CD4-positive, alpha-beta T cell treated with Interleukin-4 for 1 hour (primary cell): Measurements from ENCODE around the gene FAM53C.
"Not testable (repeated sequence)": the region's sequence is repeated elsewhere in the genome, so short reads cannot be mapped to it uniquely, and the experiment has no call there.

ENCODE experiments used
- DNase-seq, 2 donors: peaks; one replicate each; pipeline ENCODE4 v3.0.0-alpha.2; 2020 to 2022

Gene FAM53C

DNA sequence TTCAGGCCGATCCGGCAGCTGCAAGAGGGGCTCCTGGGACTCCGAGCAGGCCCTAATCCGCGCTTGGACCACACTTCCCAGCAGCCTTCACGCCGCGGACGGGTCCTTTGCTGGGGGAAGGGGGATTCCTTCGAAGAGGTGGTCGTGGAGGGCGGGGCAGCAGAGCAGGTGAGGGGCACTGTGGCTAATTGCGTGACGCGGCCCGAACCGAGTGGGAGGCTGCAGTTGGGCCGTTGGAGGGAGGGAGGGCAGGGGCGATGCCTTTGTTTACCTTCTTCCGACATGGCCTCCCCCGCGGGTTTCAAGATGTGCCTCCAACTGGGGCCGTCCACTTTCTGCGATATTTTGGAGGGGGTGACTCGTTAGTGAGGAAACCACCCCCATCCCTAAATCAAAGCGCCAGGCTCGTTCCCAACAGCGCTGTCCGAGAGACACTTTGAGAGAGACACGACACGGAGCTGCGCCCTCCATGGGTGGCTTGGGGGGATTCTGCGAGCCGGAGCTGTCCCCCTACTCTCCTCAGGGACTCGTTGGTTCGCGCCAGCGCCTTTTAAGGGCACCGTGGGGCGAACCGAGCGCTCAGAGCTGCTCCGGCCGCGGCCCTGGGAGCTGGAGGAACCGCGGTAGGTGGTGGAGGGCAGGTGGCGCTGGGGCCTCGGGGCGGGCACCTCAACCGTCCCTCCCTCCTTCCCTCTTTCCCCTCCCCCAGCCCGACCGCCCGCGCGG, at the start of gene FAM53C:
Gene FAM53C, plus strand, starts transcription at position 582 of the 726 bp plus-strand sequence. CDS start 3,070 bp downstream, outside the sequence.
- peak; percentile 92 to 95 for DNase-seq

DNA sequence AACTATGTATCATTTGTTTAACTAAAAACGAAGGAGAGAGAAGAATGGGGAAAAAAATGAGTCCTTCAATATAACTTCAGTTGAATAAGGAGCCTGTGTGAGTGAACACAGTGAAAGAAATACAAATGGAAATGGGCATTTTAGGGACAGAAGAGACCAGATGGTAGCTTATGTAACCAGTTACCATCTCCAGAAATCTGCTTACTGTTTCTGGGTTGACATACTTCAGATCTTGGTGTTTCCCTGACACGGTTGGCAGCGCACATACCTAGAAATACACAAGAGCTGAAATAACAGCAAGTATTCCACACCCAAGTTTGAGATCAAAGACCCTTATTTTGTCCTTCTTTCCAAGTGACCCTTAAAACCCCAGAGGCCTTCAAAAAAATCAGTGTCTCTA, 48.8 kb upstream of the FAM53C start:
- no peak for DNase-seq

DNA sequence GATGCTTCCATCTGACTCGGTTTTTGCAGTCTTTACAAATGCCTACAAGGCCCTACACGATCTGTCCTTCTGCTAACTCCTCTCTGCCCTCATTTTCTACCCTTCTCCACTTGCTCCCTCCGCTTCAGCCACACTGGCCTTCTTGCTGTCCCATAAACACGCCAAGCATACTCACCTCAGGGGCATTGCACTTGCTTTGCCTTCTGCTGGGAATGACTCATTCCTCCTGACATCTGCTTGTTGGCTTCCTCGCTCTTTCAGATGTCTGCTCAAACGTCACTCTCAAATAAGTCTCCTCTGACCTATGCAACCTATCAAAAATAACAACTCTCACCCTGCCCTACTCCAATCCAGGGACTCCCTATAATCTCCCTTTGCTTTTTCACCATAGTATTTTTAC, 34.7 kb upstream of the FAM53C start:
- no peak for DNase-seq

DNA sequence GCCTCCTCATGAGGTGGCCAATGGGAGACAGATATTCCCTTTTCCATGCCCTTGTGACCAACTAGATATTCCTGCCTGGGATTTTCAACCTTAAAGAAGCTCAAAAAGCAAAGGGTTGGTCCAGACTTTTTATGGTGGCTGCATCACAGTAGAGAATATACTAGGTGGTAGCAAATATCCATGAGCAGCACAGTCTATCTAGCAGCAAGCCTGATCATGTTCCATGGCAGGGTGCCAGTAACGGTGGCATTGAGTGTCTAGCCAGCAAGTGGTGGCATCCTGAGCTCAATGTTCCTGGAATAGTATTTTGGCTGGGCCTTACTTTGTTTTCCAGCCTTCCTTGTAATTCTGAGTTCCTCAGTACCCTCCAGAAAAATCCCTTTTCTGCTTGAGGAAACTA, 32.3 kb upstream of the FAM53C start:
- no peak for DNase-seq

DNA sequence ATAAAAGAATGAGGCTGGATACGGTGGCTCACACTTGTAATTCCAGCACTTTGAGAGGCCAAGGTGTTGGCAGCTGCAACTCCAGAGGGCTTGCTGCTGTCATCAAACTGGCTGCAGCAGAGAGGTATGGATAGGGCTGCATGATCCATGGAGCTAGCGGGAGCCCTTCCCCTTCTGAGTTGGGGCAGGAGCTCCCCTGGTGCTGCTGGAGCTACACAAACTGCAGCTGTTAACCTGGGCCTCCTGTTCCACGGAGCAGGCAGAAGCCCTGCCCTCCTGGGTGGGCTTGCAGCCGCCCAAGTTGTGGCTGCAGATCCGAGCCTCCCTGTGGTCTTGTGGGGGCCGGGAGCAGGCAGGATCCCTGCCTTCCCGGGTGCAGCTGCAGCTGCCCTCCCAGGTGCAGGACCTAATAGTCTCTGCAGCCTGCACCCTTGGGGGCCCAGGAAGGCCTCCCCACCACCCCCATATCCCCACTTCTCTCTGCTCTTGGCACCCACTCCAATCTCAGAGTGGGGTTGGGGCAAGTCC, 22.3 kb upstream of the FAM53C start:
- no peak for DNase-seq

DNA sequence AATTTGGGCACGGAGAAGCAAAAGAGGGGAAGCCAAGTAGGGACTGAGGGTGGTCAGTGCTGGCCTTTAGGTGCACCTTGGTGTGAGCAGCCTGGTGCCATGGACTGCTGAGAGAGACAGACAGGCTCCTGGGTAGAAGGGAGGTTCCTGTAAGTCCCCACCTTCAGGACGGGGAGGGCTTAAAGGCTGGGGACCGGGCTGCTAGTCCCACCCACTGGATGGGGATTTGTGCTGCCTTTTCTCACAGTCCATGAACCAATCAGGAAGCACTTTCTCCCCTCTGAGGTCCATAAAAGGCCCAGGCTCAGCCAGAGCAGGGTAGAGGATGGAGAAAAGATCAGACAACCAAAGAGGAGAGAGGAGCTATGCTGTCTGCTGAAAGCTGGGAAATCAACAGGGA, 21.7 kb upstream of the FAM53C start:
- no peak for DNase-seq

DNA sequence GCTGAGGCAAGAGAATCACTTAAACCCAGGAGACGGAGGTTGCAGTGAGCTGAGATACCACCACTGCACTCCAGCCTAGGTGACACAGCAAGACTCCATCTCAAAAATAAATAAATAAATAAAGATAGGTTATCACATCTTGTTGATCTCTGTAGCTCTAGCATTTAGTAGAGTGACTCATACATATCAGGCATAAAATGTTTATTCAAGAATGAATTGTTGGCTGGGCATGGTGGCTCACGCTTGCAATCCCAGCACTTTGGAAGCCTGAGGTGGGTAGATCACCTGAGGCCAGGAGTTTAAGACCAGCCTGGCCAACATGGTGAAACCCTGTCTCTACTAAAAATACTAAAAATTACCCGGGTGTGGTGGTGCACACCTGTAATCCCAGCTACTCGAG, 19.9 kb upstream of the FAM53C start:
- not testable (repeated sequence) for DNase-seq

DNA sequence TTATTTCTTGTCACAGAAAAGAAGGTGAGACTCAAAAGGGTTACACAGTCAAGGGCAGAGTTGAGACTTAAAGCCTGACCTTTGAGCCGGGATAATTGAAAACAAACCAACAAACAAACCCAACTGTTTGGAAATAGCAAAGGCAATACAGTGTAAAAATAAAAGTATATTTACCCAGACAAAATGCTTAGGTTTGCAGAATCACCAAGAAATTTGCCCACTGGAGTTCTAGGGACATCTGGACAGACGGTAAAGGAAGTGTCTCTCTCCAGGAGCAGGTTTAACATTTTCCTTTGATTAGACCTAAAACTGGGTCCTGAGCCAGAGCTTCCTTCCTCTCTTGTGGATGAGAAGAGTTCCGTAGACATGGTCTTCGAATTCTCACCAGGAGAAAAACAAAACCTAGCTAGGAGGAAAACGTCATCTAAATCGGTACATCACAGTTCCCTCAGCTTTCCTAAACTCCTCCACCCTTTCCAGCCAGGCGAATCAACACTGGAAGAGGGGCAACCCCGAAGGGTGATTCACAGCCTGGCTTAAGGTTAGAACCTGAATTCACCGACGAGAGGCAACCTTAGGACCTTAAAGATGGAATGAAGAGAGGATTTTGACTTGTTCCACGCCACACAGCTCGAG, 7.1 kb upstream of the FAM53C start:
- no peak for DNase-seq

DNA sequence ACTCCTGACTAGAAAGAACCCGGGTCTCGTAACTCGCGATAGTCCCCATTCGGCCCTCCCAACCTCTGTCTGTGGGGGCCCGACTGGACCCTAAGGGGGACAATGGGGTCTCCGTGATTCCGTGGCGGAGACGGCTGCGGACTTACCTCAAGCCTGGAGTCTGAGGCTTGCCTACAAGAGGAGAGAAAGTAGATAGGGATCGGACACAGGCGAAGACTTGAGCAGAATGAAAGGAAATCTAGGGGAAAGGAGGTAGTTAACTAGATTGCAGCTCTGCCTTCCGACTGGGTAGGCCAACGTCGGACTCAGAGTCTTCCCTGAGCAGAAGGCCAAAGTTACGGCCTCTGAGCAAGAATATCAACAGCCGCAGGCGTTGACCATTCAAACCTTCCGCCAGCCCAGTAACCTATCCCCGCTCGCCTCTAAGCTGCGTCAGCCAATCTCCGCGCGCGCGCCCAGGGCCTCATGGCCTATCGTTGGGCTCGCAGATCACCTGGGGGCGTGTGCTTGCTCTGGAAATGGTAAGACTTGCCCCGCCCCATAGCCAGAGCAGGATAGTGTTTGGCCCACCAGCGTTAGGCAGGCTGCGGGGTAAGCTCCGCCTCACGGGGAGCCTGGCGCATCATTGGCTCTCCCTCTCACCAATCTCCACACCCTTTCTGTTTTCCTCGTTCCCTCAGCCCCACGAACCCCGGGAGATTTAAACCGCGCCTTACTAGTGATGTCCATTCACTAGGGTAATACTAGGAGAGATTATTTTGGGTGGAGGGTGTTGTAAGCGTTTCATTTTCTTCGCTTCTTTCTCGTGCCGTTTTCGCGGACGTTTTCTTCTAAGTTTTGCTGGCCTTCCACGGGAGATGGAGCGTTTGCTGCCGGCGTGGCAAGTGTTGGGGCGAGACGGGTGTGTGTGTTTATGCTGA, 6.4 kb upstream of the FAM53C start, which contains the start of gene CDC25C:
Gene CDC25C, minus strand, starts transcription at position 356 of the 920 bp plus-strand sequence. CDS start 624 bp downstream, outside the sequence.
- peak; percentile 98 to 99 for DNase-seq

DNA sequence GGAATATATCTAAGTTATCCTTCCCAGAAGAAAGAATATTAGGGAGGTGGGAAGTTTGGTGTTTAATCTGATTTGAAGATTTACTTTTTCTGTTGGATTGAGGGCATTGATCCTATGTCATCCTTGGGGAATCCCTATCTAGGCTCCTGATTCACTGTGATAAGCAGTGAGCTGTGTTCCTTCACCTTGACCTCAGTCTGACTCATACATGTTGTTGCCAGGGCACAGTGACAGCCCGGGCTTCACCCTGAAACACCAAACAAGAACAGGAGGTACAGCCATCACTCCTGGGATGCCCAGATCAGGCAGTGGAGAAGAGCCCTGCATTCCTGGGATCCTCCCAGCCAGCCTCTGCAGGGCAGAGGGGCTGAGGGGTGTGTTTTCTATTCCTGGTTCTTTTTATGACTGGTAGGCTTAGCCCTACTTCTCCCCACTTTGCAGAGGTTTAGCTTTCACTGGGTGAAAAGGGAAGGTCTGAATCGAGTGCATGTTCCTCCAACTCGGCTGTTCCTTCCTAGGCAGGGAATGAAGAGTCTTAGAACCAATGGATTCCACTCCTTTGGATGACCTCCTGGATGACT, 3.1 kb upstream of the FAM53C start:
- no peak for DNase-seq

DNA sequence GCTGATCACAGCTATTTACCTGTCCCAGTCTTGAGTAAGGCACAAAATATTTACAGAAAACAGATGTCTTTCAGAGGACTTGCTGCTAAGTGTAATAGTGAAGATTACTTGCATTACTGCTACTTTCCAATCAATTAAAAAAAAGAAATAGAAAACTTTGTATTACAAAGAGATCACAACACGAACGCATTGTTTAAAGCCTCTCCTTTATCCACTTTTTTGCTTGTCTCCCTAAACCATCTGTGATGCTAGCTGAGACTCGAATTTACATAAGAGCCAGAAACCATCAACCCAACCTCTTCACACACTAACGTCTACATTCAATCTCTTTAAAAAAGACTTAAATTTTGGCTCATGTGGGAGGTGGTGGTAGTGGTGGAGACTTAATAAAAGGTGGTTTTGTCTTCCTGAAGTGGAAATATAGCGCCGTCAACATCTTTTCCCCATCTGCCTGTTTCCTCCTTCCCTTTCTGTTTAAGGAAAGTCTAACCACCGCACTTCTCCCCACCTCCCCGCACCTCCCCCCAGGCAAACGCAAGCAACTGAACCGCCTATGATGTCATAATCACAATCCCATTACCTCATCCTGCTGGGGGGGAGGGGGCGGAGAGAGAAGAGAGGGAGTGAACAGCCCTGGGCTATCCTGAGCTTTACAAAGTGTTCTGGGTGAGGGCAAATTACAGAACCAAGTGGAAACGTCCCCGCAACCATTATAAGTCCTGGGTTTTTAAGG, 948 bp upstream of the FAM53C start:
- DNase-seq, result peak; percentile 84 to 88

DNA sequence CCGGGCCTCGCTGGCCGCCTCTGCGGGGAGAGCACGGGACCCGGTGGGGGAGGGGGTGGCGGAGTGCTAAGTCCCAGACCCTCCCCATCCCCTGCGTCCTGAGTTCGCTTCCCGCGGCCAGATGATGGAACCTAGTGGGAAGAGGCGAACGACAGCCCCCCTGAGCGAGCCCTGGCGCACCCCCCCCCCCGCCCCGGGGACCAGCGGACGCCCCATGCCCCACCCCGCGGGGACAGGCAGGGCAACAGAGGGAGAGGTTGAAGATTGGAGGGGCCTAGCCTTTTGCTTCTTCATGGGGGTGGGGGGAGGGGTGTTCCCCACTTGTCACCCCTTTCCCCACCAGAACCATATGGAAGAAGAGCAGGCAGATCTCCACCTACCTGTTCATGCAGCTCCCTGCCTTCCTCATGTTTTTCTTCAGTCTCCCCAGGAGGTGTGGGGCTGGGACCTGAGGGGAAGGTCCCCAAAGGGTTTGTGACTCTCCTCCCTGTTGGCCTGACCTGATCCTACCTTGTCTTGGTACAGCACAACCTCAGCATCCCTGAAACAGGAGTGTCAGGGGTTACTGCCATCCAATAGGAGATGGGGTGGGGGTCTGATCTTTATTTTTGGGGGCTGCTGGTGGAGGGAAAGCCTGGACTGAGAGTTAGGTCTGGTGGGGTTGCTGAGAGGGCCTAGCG, 485 bp downstream of the FAM53C start:
- DNase-seq, result no peak

DNA sequence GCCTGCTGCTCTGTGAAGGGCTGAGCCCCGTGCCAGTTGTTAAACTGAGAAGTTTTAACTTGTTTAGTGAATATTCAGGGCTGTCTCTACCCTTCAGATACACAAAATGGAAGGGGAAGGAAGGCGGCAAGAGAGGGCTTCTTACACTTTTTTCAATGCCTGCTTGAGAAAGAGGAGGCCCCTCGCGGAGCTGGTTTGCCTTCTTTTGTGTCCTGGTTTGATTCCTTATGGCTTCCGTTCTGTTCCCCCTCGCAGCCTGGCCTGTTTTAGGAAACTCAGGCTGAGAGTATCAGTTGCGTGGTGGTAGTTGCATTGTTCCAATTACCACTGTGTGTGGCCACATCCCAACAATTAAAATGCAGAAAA, 1.0 kb downstream of the FAM53C start:
- no peak for DNase-seq

DNA sequence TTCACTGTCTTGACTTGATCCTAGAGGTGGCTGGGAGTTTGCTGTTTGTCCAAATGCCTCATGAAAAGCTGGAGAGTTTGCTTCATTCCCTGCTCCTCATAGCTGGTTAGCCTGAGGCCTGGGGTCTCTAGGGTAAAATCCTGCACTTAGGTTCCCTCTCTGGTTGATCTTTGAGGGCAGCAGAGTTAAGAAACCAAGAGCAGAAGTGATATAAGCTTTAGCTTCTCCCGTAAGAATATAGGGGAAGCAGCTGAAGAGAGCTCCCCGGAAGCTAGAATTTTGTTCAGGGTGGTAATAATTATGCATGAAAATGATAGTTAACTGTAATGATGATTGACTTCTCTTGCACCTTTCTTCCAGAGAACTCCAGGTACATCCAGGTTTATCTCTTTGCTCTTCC, 1.4 kb downstream of the FAM53C start:
- no peak for DNase-seq

DNA sequence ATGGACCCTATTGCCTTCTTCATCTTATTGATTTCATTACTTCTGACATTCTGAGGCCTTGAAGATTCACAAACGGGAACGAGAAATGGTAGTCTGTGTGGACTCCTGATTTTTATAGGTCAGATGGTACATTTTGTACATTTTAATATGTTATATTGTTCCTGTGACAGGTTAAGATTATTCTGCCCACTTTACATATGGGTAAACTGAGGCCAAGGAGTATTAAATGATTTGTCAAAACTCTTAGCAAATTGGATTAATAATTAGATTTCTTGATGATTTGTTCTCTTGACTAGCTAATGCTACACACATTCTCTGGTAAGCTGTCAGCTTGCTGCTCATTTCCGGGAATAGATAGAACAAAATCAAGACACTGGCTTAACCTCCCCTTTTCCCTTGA, 1.9 kb downstream of the FAM53C start:
- DNase-seq, result no peak

DNA sequence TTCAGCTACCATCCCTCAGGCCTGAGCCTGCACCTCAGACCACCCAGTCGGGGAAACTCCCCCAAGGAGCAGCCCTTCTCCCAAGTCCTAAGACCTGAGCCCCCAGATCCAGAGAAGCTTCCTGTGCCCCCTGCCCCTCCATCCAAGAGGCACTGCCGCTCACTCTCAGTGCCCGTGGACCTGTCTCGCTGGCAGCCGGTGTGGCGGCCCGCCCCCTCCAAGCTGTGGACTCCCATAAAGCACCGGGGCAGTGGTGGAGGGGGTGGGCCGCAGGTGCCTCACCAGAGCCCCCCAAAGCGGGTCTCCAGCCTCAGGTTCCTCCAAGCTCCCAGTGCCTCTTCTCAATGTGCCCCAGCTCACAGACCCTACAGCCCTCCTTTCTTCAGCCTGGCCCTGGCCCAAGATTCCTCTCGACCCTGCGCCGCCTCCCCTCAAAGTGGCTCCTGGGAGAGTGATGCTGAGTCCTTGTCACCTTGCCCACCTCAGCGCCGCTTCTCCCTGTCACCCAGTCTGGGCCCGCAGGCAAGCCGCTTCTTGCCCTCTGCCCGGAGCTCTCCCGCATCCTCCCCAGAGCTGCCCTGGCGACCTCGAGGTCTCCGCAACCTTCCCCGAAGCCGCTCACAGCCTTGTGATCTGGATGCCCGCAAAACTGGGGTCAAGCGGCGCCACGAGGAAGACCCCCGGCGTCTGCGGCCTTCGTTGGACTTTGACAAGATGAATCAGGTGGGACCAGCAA, 7.0 kb downstream of the FAM53C start:
- no peak for DNase-seq

DNA sequence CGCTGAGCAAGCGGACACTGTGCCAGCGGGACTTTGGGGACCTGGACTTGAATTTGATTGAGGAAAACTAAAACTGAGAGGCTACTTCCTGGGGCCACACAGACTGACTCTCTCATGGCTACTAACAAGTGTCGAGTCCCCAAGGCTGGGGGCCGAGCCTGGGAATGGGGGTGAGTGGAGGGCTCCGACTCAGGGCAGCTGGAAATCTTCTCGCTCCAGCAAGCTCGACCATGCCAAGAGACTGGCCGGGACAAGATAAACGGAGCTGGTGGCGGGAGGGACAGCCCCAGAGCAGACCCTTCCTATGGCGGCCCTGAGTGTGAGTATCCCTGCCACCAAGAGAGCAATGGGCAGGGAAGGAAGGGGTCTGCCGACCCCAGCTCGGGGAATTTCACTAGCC, 8.8 kb downstream of the FAM53C start:
- DNase-seq, result no peak

DNA sequence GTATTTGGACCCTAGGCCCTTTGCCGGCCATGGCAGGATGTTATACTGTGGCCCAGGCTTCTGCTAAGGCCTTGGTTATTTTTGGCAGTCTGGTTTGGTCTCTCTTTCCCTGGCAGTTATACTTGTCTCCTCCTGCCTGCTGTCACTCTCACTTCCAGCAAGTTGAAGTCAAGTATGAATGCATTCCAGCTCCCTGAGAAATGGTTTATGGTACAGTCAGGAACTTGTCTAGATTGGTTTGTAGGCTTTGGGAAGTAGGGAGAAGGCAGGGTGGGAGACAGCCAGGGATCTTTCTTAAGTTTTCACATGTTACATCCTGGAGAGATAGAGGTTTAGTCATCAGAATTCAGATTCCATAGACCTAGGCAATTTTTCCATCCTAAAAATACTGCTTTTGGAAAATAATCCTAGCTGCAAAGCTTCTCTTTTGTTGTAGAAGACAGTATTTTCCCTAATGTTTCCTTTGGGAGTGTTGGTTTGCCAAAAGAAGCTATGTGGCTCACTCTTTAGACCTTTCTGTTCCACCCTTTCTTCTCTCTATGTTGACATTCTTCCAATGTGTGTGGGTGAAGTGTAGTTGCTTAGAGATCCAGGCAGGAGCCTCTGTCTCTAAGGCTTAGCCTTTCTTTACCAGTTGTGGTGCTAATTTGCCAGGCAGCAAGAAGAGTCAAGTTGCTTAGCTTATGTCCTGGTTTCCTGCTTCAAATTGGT, 11.9 kb downstream of the FAM53C start:
- no peak for DNase-seq

DNA sequence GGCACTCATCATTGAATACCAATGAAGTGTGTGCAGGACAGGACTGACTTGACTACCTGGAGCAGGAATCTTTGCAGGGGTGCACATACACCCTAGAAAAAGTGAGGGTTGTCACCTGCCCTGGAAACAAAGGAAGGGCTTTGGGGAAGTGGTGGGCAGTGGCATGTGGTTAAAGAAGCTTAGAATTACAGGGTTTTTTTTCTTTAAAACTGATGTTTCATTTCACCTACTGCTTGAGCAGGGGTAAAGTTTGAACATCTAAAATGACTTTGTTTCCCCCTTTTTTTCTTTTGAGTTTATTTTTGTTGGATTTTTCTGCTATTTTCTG, 12.5 kb downstream of the FAM53C start:
- DNase-seq, result no peak

DNA sequence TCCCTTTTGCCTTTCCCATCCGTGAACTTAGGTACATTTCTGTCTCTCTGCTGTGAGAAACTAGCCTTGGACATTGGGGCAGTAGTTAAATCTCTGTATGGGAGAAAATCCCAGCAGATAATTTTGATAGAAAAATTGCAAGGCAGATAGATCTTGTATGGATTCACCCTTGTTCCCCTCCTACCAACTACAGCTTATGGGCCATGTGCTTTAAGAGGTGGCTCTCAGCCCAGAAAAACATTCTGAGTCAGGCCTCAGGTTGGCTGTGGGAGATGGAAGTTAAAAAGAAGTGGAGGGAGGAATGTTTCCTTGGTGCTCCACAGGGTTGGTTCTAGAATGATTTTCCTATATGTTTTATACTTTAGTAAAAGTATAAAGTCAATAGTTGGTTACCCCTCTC, 13.0 kb downstream of the FAM53C start:
- DNase-seq, result no peak
